BJ (cell line): ENCODE results near the gene UCP2. TPM values are rescaled to one million over a fixed set of nuclear protein-coding genes. Genes with fewer than 3 reads are reported as not detected.

Experiments
- CTCF ChIA-PET: fragments of 350-600 bp; formaldehyde crosslinking; extraction: SDS; loops from one replicate; lab custom pipeline; 2021; ENCODE audit warnings: antibody characterized with exemption, inconsistent platforms; lab: Yijun Ruan, JAX
- POLR2A ChIA-PET: fragments of 300-600 bp; sonication (Branson Sonifier 250); formaldehyde crosslinking; extraction: SDS; loops from one replicate; lab custom pipeline; 2021; ENCODE audit warnings: antibody characterized with exemption; lab: Charles Lee
- DNase-seq: peaks from one replicate; pipeline ENCODE4 v3.0.0-alpha.2; 2011; ENCODE audit warnings: low read depth
- H3K27me3 ChIP-seq: 2 replicates; pipeline ENCODE4 v1.6.0; 2011; ENCODE audit warnings: low read length; ENCODE audit not compliant: control insufficient read depth, insufficient read depth
- H3K36me3 ChIP-seq: 2 replicates; pipeline ENCODE4 v1.5.1; 2011; ENCODE audit warnings: low read length; ENCODE audit not compliant: control insufficient read depth, insufficient read depth
- H3K4me3 ChIP-seq: 2 replicates; pipeline ENCODE4 v1.5.1; 2011; ENCODE audit warnings: low read depth, mild to moderate bottlenecking, control low read depth, low read length
- polyA plus RNA-seq: library from polyadenylated mRNA; depleted of rRNA; stranded (reverse); fragments of >200 nt; gene quantifications from 2 replicates; pipeline ENCODE4 v1.2.3, GENCODE V29; 2011
- TF ChIP-seq, protein P1 (sequence below): IDR thresholded peaks from 2 replicates; pipeline ENCODE4 v1.5.1; 2011; ENCODE audit warnings: low read depth, mild to moderate bottlenecking, control low read depth, inconsistent platforms, low read length, moderate library complexity; ENCODE audit not compliant: insufficient read depth

The UCP2 gene
- polyA plus RNA-seq, 1 experiment = 26.6 TPM

DNA sequence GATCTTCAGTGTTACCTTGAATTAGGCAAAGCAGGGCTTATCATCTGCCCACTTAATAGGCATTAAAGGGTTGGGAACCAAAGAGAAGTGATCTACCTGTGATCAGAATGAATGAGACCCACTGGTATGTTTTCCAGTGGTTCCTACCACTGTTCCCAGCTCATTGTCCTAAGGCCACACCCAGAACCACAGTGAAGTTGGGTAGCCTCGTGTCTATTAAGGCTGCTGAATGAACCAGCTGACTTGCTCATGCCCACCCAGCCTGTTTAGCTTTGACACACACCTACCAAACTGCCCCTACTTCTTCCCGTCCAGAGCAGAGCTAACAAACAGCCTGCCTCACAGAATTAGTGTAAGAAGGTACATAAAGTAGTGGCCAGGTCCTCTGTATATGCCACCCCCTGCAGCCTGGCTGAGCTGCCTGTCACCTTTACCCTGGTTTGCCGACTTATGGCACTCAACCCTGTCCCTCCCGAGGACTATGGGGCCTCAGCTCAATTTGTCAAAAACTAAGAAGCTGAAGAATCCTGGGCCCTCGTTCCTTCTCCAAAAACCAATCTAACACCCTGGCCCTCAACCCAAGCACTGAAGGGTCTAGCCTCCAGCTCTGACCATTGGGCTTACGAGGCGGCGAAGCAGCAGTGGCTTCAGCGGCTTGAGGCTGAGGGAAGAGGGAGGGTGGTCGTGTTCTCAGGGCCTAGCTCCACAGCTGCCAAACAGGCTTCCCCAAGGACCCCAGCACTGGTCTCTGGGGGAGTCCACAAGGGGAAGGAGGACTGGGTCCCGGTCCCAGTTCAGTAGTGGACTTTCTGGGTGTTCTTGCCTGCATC, 9.8 kb downstream of the UCP2 start:
- TF ChIP-seq, protein P1, sequence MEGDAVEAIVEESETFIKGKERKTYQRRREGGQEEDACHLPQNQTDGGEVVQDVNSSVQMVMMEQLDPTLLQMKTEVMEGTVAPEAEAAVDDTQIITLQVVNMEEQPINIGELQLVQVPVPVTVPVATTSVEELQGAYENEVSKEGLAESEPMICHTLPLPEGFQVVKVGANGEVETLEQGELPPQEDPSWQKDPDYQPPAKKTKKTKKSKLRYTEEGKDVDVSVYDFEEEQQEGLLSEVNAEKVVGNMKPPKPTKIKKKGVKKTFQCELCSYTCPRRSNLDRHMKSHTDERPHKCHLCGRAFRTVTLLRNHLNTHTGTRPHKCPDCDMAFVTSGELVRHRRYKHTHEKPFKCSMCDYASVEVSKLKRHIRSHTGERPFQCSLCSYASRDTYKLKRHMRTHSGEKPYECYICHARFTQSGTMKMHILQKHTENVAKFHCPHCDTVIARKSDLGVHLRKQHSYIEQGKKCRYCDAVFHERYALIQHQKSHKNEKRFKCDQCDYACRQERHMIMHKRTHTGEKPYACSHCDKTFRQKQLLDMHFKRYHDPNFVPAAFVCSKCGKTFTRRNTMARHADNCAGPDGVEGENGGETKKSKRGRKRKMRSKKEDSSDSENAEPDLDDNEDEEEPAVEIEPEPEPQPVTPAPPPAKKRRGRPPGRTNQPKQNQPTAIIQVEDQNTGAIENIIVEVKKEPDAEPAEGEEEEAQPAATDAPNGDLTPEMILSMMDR = no peak
- ChIA-PET CTCF (interaction anchor here (1.3 to 2.2 kb wide), 2 partner anchors 8 to 9 kb away, joined by 4 to 10 read pairs; no protein-coding TSS in a partner anchor), POLR2A (no interaction called here)
- no peak for DNase-seq
- Histone ChIP-seq H3K27me3 (no peaks in the 10 kb centered on the region), H3K4me3 (no peak overlapping the region), H3K36me3 (no peaks in the 10 kb centered on the region; the same call in 1 of the 2 replicates)

DNA sequence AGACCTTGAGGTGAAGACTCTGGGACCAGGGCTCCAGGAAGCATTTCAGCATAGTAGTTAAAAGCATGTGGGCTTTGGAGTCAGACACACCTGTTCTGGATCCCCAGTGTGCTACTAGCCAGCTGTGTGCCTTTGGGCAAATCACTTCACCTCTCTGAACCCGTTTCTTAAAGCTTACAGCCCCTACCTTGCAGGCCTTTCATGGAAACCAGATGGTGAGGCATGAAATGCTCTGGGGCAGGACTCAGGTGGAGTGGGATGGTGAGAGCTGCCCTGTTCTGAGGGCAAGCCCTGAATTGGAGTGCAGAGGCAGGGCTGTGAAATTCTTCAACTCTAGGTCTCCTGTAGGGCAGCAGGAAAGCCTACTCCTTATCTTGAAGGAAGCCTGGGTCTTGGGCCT, 10.5 kb downstream of the UCP2 start:
- POLR2A ChIA-PET = interaction anchor here (0.7 kb wide), 1 partner anchor 156 kb away, joined by 3 read pairs; no protein-coding TSS in a partner anchor
- CTCF ChIA-PET = interaction anchor here (1.3 to 2.2 kb wide), 2 partner anchors 8 to 10 kb away, joined by 4 to 10 read pairs; no protein-coding TSS in a partner anchor
- Histone ChIP-seq H3K27me3 (no peaks in the 10 kb centered on the region), H3K4me3 (no peak overlapping the region), H3K36me3 (no peaks in the 10 kb centered on the region)
- no peak for DNase-seq
- TF ChIP-seq, protein P1 = no peak

DNA sequence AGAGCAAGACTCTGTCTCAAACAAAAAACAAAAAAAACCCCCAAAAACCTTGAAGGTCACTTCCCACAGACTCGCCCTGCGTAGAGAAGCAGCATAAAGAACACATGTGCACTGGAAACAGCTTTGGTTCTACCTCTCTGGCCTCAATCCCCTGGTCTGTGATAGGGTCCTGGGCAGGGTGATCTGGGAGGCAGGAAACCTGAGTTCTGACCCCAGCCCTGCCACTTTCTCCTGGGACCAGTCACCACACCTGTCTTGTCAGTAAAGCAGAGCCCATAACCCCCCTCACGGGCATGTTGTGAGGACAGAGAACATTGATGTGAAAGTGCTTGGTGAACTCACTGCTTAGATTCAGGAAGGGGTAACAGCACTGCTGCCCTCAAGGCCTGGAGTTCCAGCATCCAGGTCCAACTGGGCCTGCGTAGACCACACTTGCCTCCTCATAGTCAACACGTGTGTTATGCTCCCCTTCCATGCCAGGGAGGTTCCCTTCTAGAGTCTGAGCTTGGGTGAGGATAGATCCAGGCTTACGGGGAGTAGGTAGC, 11.4 kb downstream of the UCP2 start:
- TF ChIP-seq, protein P1 = no peak
- ChIA-PET POLR2A (interaction anchor here (0.7 kb wide), 1 partner anchor 157 kb away, joined by 3 read pairs; no protein-coding TSS in a partner anchor), CTCF (interaction anchor here (0.6 to 1.6 kb wide), 2 partner anchors 470 to 479 kb away, joined by 3 read pairs; no protein-coding TSS in a partner anchor)
- H3K27me3 ChIP-seq = no peaks in the 10 kb centered on the region
- no peak overlapping the region for H3K4me3 ChIP-seq
- no peaks in the 10 kb centered on the region for H3K36me3 ChIP-seq
- DNase-seq = no peak

DNA sequence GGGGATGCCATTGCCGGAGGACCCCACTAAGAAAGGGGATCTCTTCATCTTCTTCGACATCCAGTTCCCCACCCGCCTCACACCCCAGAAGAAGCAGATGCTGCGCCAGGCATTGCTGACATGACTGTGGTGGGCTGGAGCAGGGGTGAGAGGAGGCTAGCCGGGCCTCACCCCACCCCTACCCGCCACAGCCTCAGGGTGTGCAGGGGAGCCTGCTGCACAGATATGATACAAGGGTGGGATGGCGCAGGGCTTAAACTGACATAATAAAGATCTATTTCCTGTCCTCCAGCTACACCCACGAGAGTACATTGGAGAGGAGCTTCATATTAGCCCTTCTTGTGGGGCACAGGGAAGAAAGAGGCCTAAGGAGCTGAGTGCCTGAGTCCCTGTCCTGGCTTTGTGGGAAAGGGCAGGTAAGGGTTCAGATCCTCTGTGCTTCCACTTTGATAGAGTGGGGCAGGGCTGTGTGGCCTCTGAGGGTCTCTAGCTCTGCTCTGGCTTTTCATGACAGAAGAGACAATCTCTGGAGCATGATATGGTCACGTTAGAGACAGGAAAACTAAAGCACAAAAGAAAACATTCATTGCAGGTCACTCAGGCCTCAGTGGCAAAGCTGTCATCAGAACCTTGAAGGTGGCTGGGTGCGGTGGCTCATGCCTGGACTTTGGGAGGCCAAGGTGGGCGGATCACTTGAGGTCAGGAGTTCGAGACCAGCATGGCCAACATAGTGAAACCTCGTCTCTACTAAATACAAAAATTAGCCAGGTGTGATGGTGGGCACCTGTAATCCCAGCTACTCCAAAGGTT, 12.4 kb downstream of the UCP2 start:
- Histone ChIP-seq H3K36me3 (no peaks in the 10 kb centered on the region), H3K4me3 (no peak overlapping the region), H3K27me3 (no peaks in the 10 kb centered on the region)
- ChIA-PET CTCF (interaction anchor here (1.6 kb wide), 1 partner anchor 480 kb away, joined by 3 read pairs; no protein-coding TSS in a partner anchor), POLR2A (no interaction called here)
- DNase-seq = no peak
- TF ChIP-seq, protein P1 = no peak
